ENCODE measurements around the gene FALEC.

DNA sequence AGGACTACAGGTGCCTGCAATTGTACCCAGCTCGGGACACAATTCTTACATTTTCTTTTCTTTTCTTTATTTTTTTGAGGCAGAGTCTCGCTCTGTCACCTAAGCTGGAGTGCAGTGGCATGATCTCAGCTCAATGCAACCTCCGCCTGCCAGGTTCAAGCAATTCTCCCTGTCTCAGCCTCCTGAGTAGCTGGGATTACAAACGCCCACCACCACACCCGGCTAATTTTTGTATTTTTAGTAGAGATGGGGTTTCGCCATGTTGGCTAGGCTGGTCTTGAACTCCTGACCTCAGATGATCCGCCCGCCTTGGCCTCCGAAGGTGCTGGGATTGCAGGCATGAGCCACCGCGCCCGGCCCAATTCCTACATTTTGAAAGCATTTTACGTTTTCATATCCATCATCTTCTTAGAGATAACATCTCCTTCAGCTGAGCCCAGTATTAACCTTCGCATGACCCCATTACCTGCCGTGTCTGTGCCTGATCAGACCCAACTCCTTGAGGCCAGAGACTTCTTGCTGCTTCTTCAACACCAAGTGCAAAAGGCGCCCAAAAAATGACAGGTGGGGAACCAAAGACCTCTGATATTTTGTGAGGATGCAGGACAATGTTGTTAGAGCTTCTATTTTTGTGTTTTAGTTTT lies 30.9 kb downstream of the FALEC start:
- no peak for TF ChIP-seq BACH1 (IDR thresholded peaks at IDR 0.05; ENCODE audit: low read length)
- no peak for TF ChIP-seq POLR2AphosphoS5 (IDR thresholded peaks at IDR 0.05; ENCODE audit: low read depth, low read length)
- TF ChIP-seq CEBPB (IDR thresholded peaks at IDR 0.05; ENCODE audit: low read depth, low read length): no peak
- no peak for TF ChIP-seq PHF8 (conservative IDR thresholded peaks at IDR 0.05; ENCODE audit: low read depth, low read length)
- TF ChIP-seq GTF2F1 (IDR thresholded peaks at IDR 0.05; ENCODE audit: borderline replicate concordance, low read depth, low read length): no peak
- no peak for TF ChIP-seq TAF1 (IDR thresholded peaks at IDR 0.05; ENCODE audit: low read depth, low read length)
- TF ChIP-seq, protein P1, sequence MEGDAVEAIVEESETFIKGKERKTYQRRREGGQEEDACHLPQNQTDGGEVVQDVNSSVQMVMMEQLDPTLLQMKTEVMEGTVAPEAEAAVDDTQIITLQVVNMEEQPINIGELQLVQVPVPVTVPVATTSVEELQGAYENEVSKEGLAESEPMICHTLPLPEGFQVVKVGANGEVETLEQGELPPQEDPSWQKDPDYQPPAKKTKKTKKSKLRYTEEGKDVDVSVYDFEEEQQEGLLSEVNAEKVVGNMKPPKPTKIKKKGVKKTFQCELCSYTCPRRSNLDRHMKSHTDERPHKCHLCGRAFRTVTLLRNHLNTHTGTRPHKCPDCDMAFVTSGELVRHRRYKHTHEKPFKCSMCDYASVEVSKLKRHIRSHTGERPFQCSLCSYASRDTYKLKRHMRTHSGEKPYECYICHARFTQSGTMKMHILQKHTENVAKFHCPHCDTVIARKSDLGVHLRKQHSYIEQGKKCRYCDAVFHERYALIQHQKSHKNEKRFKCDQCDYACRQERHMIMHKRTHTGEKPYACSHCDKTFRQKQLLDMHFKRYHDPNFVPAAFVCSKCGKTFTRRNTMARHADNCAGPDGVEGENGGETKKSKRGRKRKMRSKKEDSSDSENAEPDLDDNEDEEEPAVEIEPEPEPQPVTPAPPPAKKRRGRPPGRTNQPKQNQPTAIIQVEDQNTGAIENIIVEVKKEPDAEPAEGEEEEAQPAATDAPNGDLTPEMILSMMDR (IDR thresholded peaks at IDR 0.05; ENCODE audit: control extremely low read depth in 1 of 3, insufficient read depth in 1 of 3, low read depth in 1 of 3, low read length in 3 of 3): no peak
